ENCODE results near the gene ASB6.

DNA sequence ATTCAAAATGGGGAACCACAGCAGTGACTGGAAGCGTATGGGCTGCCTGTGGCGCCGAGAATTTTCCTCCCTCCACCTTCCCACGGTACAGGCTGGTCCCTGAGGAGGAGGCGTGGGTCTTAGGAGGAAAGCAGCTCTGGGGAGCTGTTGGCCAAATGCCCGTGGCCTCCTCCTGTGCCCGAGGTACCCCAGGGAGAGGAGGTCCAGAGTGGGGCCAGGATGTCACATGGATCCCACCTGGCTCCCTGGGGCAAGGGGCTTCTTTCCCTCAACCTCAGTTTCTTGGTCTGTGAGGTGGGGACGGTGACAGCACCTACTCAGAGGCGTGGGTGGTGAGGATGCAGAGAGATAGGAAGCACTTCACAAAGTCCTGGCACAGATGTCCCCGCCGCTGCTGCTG is 40.0 kb upstream of the ASB6 start:
- TF ChIP-seq POLR2AphosphoS5 (IDR thresholded peaks at IDR 0.05) (no peak), CTCF (IDR thresholded peaks at IDR 0.05) (no peak), POLR2A (IDR thresholded peaks at IDR 0.05) (no peak), EP300 (IDR thresholded peaks at IDR 0.05; ENCODE audit: low read depth) (no peak)

All from transverse colon (tissue), 4 donors.